Ovary (tissue), 10 donors: ENCODE measurements around the gene SAMMSON. TPM values are rescaled to one million over a fixed set of nuclear protein-coding genes. Genes with fewer than 3 reads are reported as not detected.

Experiments
- DNase-seq, 5 donors: peaks; one replicate each; pipeline ENCODE4 v3.0.0-alpha.2; 2019 to 2020
- H3K27ac ChIP-seq, 2 donors: fragments of 200-600 bp; one replicate each; pipeline versions ENCODE4 v1.5.1 to v1.8.0; 2019 to 2022
- H3K27me3 ChIP-seq: fragments of 200-600 bp; one replicate; pipeline ENCODE4 v1.8.0; 2022
- H3K36me3 ChIP-seq: fragments of 200-600 bp; sonication (generic); one replicate; pipeline ENCODE4 v1.5.1; 2019
- H3K4me1 ChIP-seq: one replicate; pipeline ENCODE4 v1.8.1; 2013; ENCODE audit warnings: mild to moderate bottlenecking, moderate library complexity; ENCODE audit not compliant: insufficient read depth
- H3K4me3 ChIP-seq: fragments of 200-600 bp; sonication (generic); one replicate; pipeline ENCODE4 v1.5.1; 2017
- H3K9me3 ChIP-seq, 2 donors: fragments of 200-600 bp in 1 of 2; sonication (generic) in 1 of 2; one replicate each; pipeline versions ENCODE4 v1.5.1 to v1.8.1; 2013 to 2019; ENCODE audit warnings: mild to moderate bottlenecking in 1 of 2, moderate library complexity in 1 of 2
- EP300 ChIP-seq: sonication (generic); formaldehyde crosslinking; IDR thresholded peaks from one replicate; pipeline ENCODE4 v1.6.1; 2017; ENCODE audit warnings: antibody characterized with exemption
- POLR2A ChIP-seq: fragments of 450-650 bp; IDR thresholded peaks from one replicate; pipeline ENCODE4 v1.6.1; 2017; ENCODE audit warnings: antibody characterized with exemption, mild to moderate bottlenecking, moderate library complexity
- whole genome bisulfite sequencing, 3 donors: extraction: QIAGEN DNeasy Blood & Tissue Kit in 1 of 3; methylation state at CpG; one replicate each; pipeline versions ENCODE4 v1.1.5 to v1.1.7; 2013 to 2017; 5-methylcytosine and 5-hydroxymethylcytosine counted together
- intact Hi-C, 4 donors: fragments of 100-400 bp; cut with DNase I; formaldehyde crosslinking; loops; one replicate each; pipeline versions ENCODE4 v1.11.0 to v1.15.1; 2022 to 2023
- long read RNA-seq, 3 donors: library from polyadenylated mRNA in 2 of 3; unstranded in 2 of 3; transcript quantifications; one replicate each; pipeline ENCODE4 v2.0.0 and lab custom pipeline, GENCODE V29; 2021 to 2026
- polyA plus RNA-seq, 2 donors: library from polyadenylated mRNA; stranded (reverse); fragments of 200-250 nt in 1 of 2; fragments of 350-450 nt in 1 of 2; fragmentation: Illumina TruSeq in 1 of 2; extraction: RNeasy Lipid Tissue Mini Kit (QIAGEN cat#74804) in 1 of 2; gene quantifications; one replicate each; pipeline ENCODE4 v1.2.3, GENCODE V29; 2013 to 2014
- total RNA-seq, 7 donors: library from RNA; depleted of rRNA in 2 of 7; stranded (reverse); fragments of >200 nt in 2 of 7; fragmentation: NEBNext Ultra II Directional in 3 of 7; extraction: Animal tissue kit (Norgen Biotek cat#: 25700) in 3 of 7; gene quantifications; one replicate each; pipeline versions ENCODE4 v1.1.0 to v1.2.4, GENCODE V29; 2016 to 2023
- TF ChIP-seq, protein P1 (sequence below), 3 donors: fragments of 450-650 bp in 2 of 3; fragments of 200-600 bp in 1 of 3; IDR thresholded peaks; one replicate each; pipeline versions ENCODE4 v1.5.1 to v1.8.0; 2016 to 2022; ENCODE audit warnings: antibody characterized with exemption in 3 of 3, mild to moderate bottlenecking in 1 of 3
- donor health status: DM: no; HTN: no; CAD: no; lungs with moderate emphysema.
- donor health status: DM: no; HTN: no; CAD: no.
- donor health status: Bipolar disorder and iron deficiency.
- donor health status: DM: yes; HTN: yes; CAD: no.
- donor health status: DM: no; HTN: no; CAD: no.
- donor health status: DM: yes; HTN: yes; CAD: no.

The SAMMSON gene
- total RNA-seq (under 1 TPM in 6 of 7 donors, not detected in 1; 0.20 to 0.57 (median 0.31) TPM), polyA plus RNA-seq (under 1 TPM; 0.23 to 0.38 TPM)
- long read RNA-seq, donor 1, partial matches to known transcripts: 0 of 1 reads
- long read RNA-seq, donor 1, other reads (novel, unspliced or antisense): 1 of 1 reads
- long read RNA-seq, donor 2: 0 reads
- long read RNA-seq, donor 3: 0 reads

DNA sequence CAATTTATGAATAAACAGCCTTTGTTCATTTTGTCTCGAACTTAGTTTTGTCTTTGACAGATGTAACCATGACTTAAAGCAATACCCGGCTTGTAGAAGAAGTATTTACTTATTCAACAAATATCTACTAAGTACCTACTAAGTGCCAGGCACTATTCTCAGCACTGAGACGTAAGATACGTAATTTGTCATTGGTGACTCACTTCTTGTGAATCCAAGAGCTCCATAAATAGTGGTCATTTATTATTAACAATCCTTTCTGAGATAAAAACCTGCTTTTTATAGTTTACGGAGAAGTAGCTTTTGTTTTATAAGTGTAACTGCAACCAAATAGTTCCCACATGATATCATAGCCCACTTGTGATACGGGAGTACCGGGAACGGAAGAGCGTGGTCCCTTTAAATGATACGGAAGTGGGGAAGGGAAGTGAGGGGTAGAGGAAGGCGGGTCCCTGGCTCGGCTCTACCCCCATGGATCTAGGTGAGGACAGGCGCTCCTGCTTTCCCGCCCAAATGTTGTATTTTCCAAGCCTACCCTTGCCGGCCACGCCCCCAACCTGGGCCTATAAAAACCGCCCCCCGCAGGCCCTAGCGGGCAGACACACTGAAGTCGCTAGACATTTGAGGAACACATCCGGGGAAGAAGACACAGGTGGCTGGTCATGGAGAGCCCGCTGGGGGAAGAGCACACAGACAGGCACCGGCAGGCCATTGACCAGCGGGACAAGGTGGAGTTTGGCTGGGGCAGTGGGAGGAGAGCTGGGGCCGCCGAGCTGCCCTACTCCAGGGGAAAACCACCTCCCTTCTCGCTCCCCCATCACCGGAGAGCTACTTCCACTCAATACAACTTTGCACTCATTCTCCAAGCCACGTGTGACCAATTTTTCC, at the start of gene SAMMSON:
Gene SAMMSON, plus strand, starts transcription at position 594 of the 888 bp plus-strand sequence.
- H3K36me3 ChIP-seq: no peaks in the 10 kb centered on the region
- H3K27ac ChIP-seq: peak within 1 kb of the TSS in 1 of 2 donors; percentile 6
- TF ChIP-seq EP300: no peak
- TF ChIP-seq, protein P1, sequence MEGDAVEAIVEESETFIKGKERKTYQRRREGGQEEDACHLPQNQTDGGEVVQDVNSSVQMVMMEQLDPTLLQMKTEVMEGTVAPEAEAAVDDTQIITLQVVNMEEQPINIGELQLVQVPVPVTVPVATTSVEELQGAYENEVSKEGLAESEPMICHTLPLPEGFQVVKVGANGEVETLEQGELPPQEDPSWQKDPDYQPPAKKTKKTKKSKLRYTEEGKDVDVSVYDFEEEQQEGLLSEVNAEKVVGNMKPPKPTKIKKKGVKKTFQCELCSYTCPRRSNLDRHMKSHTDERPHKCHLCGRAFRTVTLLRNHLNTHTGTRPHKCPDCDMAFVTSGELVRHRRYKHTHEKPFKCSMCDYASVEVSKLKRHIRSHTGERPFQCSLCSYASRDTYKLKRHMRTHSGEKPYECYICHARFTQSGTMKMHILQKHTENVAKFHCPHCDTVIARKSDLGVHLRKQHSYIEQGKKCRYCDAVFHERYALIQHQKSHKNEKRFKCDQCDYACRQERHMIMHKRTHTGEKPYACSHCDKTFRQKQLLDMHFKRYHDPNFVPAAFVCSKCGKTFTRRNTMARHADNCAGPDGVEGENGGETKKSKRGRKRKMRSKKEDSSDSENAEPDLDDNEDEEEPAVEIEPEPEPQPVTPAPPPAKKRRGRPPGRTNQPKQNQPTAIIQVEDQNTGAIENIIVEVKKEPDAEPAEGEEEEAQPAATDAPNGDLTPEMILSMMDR (IDR thresholded peaks at IDR 0.05): no peak
- TF ChIP-seq POLR2A: no peak
- no peaks in the 10 kb centered on the region for H3K9me3 ChIP-seq
- DNase-seq: peak; percentile 69 to 84 (median 77)
- peaks cover 3% of the 10 kb centered on the region for H3K4me1 ChIP-seq
- intact Hi-C loops: no loop called here
- H3K4me3 ChIP-seq: peak within 1 kb of the TSS; percentile 17
- WGBS, 3 donors: 46 to 54% (median 47%) methylated on average over 29 of the region's 29 CpGs
- no peaks in the 10 kb centered on the region for H3K27me3 ChIP-seq

DNA sequence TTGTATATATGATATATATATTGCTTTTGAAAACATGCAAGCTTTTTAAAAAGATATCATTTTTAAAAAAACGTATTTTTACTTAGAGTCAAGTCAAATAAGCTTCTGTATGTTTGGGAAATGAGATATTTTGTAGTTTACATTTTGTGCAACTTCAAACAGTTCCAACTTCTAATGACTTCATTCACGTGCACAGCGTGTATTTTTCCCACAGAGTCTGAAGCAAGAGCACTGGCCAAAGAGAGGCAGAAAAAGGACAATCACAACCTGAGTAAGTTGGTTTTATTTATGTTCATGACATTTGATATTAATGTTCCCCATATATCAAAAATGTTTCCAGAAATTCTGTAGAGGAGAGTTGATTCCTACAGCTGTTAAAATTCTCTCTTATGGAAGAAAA, 47.9 kb upstream of the SAMMSON start:
- no peak for DNase-seq
- intact Hi-C loops: no loop called here
- WGBS, 3 donors: 78 to 80% (median 78%) methylated on average over 3 of the region's 3 CpGs
- no peak overlapping the region for H3K4me3 ChIP-seq
- TF ChIP-seq, protein P1 (IDR thresholded peaks at IDR 0.05): no peak
- TF ChIP-seq EP300 (no peak), POLR2A (no peak)
- H3K27ac ChIP-seq: no peak overlapping the region
- H3K4me1 ChIP-seq: no peaks in the 10 kb centered on the region
- H3K27me3 ChIP-seq: no peaks in the 10 kb centered on the region
- H3K36me3 ChIP-seq: no peaks in the 10 kb centered on the region
- H3K9me3 ChIP-seq: no peaks in the 10 kb centered on the region

GRCh38 chr3:69959581-69959980, 40.0 kb upstream of the SAMMSON start:
- intact Hi-C loops: no loop called here
- H3K9me3 ChIP-seq: no peaks in the 10 kb centered on the region
- DNase-seq: no peak
- no peaks in the 10 kb centered on the region for H3K27me3 ChIP-seq
- no peak overlapping the region for H3K4me3 ChIP-seq
- TF ChIP-seq EP300 (no peak), POLR2A (no peak)
- TF ChIP-seq, protein P1 (IDR thresholded peaks at IDR 0.05): no peak
- 87 to 90% (median 89%) methylated on average over 7 of the region's 7 CpGs for WGBS, 3 donors
- no peaks in the 10 kb centered on the region for H3K4me1 ChIP-seq
- H3K36me3 ChIP-seq: no peaks in the 10 kb centered on the region
- H3K27ac ChIP-seq: no peak overlapping the region

- H3K4me1 ChIP-seq: no peaks in the 10 kb centered on the region
- TF ChIP-seq POLR2A: no peak
- no peak for TF ChIP-seq EP300
- TF ChIP-seq, protein P1 (IDR thresholded peaks at IDR 0.05): no peak
- H3K4me3 ChIP-seq: no peak overlapping the region
- intact Hi-C loops: no loop called here
- DNase-seq: no peak
- H3K36me3 ChIP-seq: no peaks in the 10 kb centered on the region
- H3K27me3 ChIP-seq: no peaks in the 10 kb centered on the region
- no peaks in the 10 kb centered on the region for H3K9me3 ChIP-seq
- H3K27ac ChIP-seq: no peak overlapping the region
- WGBS, 3 donors: 61 to 69% (median 68%) methylated on average over 5 of the region's 5 CpGs
These were observed 37.7 kb upstream of the SAMMSON start for GRCh38 chr3:69961706-69962439.
